Stimulated activated CD4-positive, alpha-beta T cell treated with anti-CD3 and anti-CD28 coated beads, Interleukin-2, amount 100 ng/mL, for 4 hours (primary cell): ENCODE measurements around the gene CFAP20DC.
"Not testable (repeated sequence)": the region's sequence is repeated elsewhere in the genome, so short reads cannot be mapped to it uniquely, and the experiment has no call there.

Experiments
- DNase-seq: peaks from one replicate; pipeline ENCODE4 v3.0.0-alpha.2; 2020; ENCODE audit warnings: low read depth

CFAP20DC gene

GRCh38 chr3:58731673-58732072 is 318.2 kb downstream of the CFAP20DC start:
- no peak for DNase-seq

GRCh38 chr3:58728723-58729122 is 321.1 kb downstream of the CFAP20DC start:
- DNase-seq, result no peak

GRCh38 chr3:58725326-58725853 is 324.4 kb downstream of the CFAP20DC start:
- no peak for DNase-seq

- no peak for DNase-seq
Measured at GRCh38 chr3:58724336-58724735, 325.5 kb downstream of the CFAP20DC start.

GRCh38 chr3:58723173-58723572 is 326.7 kb downstream of the CFAP20DC start:
- no peak for DNase-seq

GRCh38 chr3:58722561-58722960 is 327.3 kb downstream of the CFAP20DC start:
- DNase-seq, result no peak

- no peak for DNase-seq
Measured at GRCh38 chr3:58720526-58720925, 329.3 kb downstream of the CFAP20DC start.

GRCh38 chr3:58719684-58720083 is 330.1 kb downstream of the CFAP20DC start:
- DNase-seq, result no peak

- DNase-seq, result no peak
Measured at GRCh38 chr3:58713715-58714401, 336.0 kb downstream of the CFAP20DC start.

- no peak for DNase-seq
Measured at GRCh38 chr3:58711871-58712270, 338.0 kb downstream of the CFAP20DC start.

- DNase-seq, result not testable (repeated sequence)
Measured at GRCh38 chr3:58708983-58709382, 340.8 kb downstream of the CFAP20DC start.

GRCh38 chr3:58708116-58708791 is 341.6 kb downstream of the CFAP20DC start:
- DNase-seq, result no peak

- no peak for DNase-seq
Measured at GRCh38 chr3:58707390-58707930, 342.4 kb downstream of the CFAP20DC start.

- no peak for DNase-seq
Measured at GRCh38 chr3:58706395-58707167, 343.2 kb downstream of the CFAP20DC start.

- no peak for DNase-seq
Measured at GRCh38 chr3:58704745-58705144, 345.1 kb downstream of the CFAP20DC start.

- DNase-seq, result not testable (repeated sequence)
Measured at GRCh38 chr3:58704304-58704703, 345.5 kb downstream of the CFAP20DC start.

GRCh38 chr3:58698246-58698645 is 351.6 kb downstream of the CFAP20DC start:
- DNase-seq, result no peak

- DNase-seq, result no peak
Measured at GRCh38 chr3:58697561-58697960, 352.3 kb downstream of the CFAP20DC start.

- not testable (repeated sequence) for DNase-seq
Measured at GRCh38 chr3:58696813-58697212, 353.0 kb downstream of the CFAP20DC start.

GRCh38 chr3:58696093-58696492 is 353.7 kb downstream of the CFAP20DC start:
- DNase-seq, result no peak

- DNase-seq, result not testable (repeated sequence)
Measured at GRCh38 chr3:58695284-58695683, 354.5 kb downstream of the CFAP20DC start.
